SK-N-SH (cell line): ENCODE results near the gene OSBP2. TPM values are rescaled to one million over a fixed set of nuclear protein-coding genes. Genes with fewer than 3 reads are reported as not detected.

ENCODE experiments used
- CTCF ChIA-PET: fragments of 300-600, 350-600 bp; formaldehyde crosslinking; extraction: SDS; loops from one replicate; lab custom pipeline; 2021; lab: Yijun Ruan, JAX
- POLR2A ChIA-PET: fragments of 350-600 bp; sonication (Branson Sonifier 250); formaldehyde crosslinking; extraction: SDS; loops from one replicate; lab custom pipeline; 2020; ENCODE audit warnings: antibody characterized with exemption, inconsistent platforms; lab: Yijun Ruan, JAX
- DNase-seq: peaks from one replicate; pipeline ENCODE4 v3.0.0; 2012
- H2AFZ ChIP-seq: fragments of 200-600 bp; sonication (generic); 2 replicates; pipeline ENCODE4 v1.8.1; 2016; ENCODE audit warnings: antibody characterized with exemption, mild to moderate bottlenecking, low read depth
- H3F3A ChIP-seq: fragments of 200-600 bp; sonication (generic); replicated peaks from 2 replicates; pipeline ENCODE3; 2016; ENCODE audit warnings: antibody characterized with exemption, mild to moderate bottlenecking; ENCODE audit not compliant: insufficient read depth
- H3K27ac ChIP-seq, 2 experiments: fragments of 200-500 bp in 1 of 2; fragments of 200-600 bp in 1 of 2; sonication (Bioruptor generic) in 1 of 2; sonication (generic), shearing (Covaris generic) in 1 of 2; 2 replicates each; pipeline versions ENCODE4 v1.5.1 to v1.6.1; 2014 to 2016; ENCODE audit warnings: low read depth in 2 of 2, inconsistent platforms in 1 of 2, low read length in 1 of 2, mild to moderate bottlenecking in 1 of 2, mixed read lengths in 1 of 2
- H3K27me3 ChIP-seq: fragments of 200-600 bp; sonication (generic), shearing (Covaris generic); 2 replicates; pipeline ENCODE4 v1.6.1; 2016; ENCODE audit warnings: mixed run types; ENCODE audit not compliant: insufficient read depth
- H3K36me3 ChIP-seq, 2 experiments: fragments of 200-500 bp in 1 of 2; fragments of 200-600 bp in 1 of 2; sonication (Bioruptor generic) in 1 of 2; sonication (generic) in 1 of 2; replicated peaks in 1 of 2; 2 replicates each; pipeline versions ENCODE3 to v1.5.1; 2014 to 2016; ENCODE audit warnings: low read length in 1 of 2, mild to moderate bottlenecking in 1 of 2; ENCODE audit not compliant: insufficient read depth in 2 of 2, control insufficient read depth in 1 of 2
- H3K4me1 ChIP-seq, 2 experiments: fragments of 200-500 bp in 1 of 2; fragments of 200-600 bp in 1 of 2; sonication (Bioruptor generic) in 1 of 2; sonication (generic), shearing (Covaris generic) in 1 of 2; 2 replicates each; pipeline versions ENCODE4 v1.5.1 to v1.6.1; 2014 to 2016; ENCODE audit warnings: low read depth in 1 of 2, low read length in 1 of 2, mixed run types in 1 of 2; ENCODE audit not compliant: insufficient read depth in 2 of 2, control insufficient read depth in 1 of 2
- H3K4me2 ChIP-seq: fragments of 200-600 bp; sonication (generic), shearing (Covaris generic); 2 replicates; pipeline ENCODE4 v1.6.1; 2017; ENCODE audit warnings: mixed run types
- H3K4me3 ChIP-seq, 2 experiments: fragments of 200-500 bp in 1 of 2; fragments of 200-600 bp in 1 of 2; sonication (Bioruptor generic) in 1 of 2; sonication (generic), shearing (Covaris generic) in 1 of 2; 2 replicates each; pipeline versions ENCODE4 v1.5.1 to v1.8.1; 2014 to 2016; ENCODE audit warnings: low read depth in 2 of 2, inconsistent platforms in 1 of 2, low read length in 1 of 2, mild to moderate bottlenecking in 1 of 2, mixed read lengths in 1 of 2, moderate library complexity in 1 of 2
- H3K79me2 ChIP-seq: fragments of 200-600 bp; sonication (generic); 2 replicates; pipeline ENCODE4 v1.8.1; 2017; ENCODE audit warnings: mild to moderate bottlenecking; ENCODE audit not compliant: insufficient read depth
- H3K9ac ChIP-seq: fragments of 200-600 bp; sonication (generic); 2 replicates; pipeline ENCODE4 v1.6.1; 2017; ENCODE audit warnings: mixed run types
- H3K9me2 ChIP-seq: fragments of 200-600 bp; sonication (generic); 2 replicates; pipeline ENCODE4 v1.6.1; 2017; ENCODE audit warnings: mixed run types
- H3K9me3 ChIP-seq: fragments of 200-600 bp; sonication (generic); 2 replicates; pipeline ENCODE4 v1.6.1; 2017; ENCODE audit warnings: mixed run types, mild to moderate bottlenecking, moderate library complexity
- H4K20me1 ChIP-seq: fragments of 200-600 bp; sonication (generic); 2 replicates; pipeline ENCODE4 v1.6.1; 2017; ENCODE audit warnings: mild to moderate bottlenecking, mixed run types; ENCODE audit not compliant: insufficient read depth
- CHD2 ChIP-seq: fragments of 150-350 bp; IDR thresholded peaks from 2 replicates; pipeline ENCODE4 v1.6.1; 2018; ENCODE audit warnings: low read length; ENCODE audit not compliant: partially characterized antibody
- ELF1 ChIP-seq: IDR thresholded peaks from 2 replicates; pipeline ENCODE4 v1.4.0; 2012
- FOSL2 ChIP-seq: IDR thresholded peaks from 2 replicates; pipeline ENCODE4 v1.4.0; 2012; ENCODE audit warnings: low read depth, mild to moderate bottlenecking, moderate library complexity, borderline replicate concordance
- FOXM1 ChIP-seq: IDR thresholded peaks from 2 replicates; pipeline ENCODE4 v1.4.0; 2012; ENCODE audit warnings: low read depth, mild to moderate bottlenecking
- GABPA ChIP-seq: IDR thresholded peaks from 2 replicates; pipeline ENCODE4 v1.4.0; 2012; ENCODE audit warnings: low read depth, mild to moderate bottlenecking
- JUND ChIP-seq: IDR thresholded peaks from 2 replicates; pipeline ENCODE4 v1.4.0; 2012
- MEF2A ChIP-seq: IDR thresholded peaks from 2 replicates; pipeline ENCODE4 v1.4.0; 2012; ENCODE audit warnings: low read depth, borderline replicate concordance
- MXI1 ChIP-seq: IDR thresholded peaks from 2 replicates; pipeline ENCODE4 v1.6.1; 2012; ENCODE audit warnings: mild to moderate bottlenecking, low read depth, low read length, improper control_type of control experiment
- NFIC ChIP-seq: IDR thresholded peaks from 2 replicates; pipeline ENCODE4 v1.4.0; 2012; ENCODE audit warnings: borderline replicate concordance
- NRF1 ChIP-seq: IDR thresholded peaks from 2 replicates; pipeline ENCODE4 v1.6.1; 2012; ENCODE audit warnings: low read depth, mild to moderate bottlenecking, low read length
- RAD21 ChIP-seq: IDR thresholded peaks from 2 replicates; pipeline ENCODE4 v1.6.1; 2012; ENCODE audit warnings: mild to moderate bottlenecking, low read length
- RCOR1 ChIP-seq: fragments of 150-350 bp; IDR thresholded peaks from 2 replicates; pipeline ENCODE4 v1.6.1; 2017; ENCODE audit warnings: antibody characterized with exemption, low read length
- SIN3A ChIP-seq: IDR thresholded peaks from 2 replicates; pipeline ENCODE4 v1.6.1; 2012; ENCODE audit warnings: low read depth, mild to moderate bottlenecking, low read length, moderate library complexity, borderline replicate concordance
- TCF12 ChIP-seq: IDR thresholded peaks from 2 replicates; pipeline ENCODE4 v1.4.0; 2012
- YY1 ChIP-seq: IDR thresholded peaks from 2 replicates; pipeline ENCODE4 v1.4.0; 2012; ENCODE audit warnings: low read depth, mild to moderate bottlenecking
- WGBS: methylation state at CpG from one replicate; pipeline ENCODE4 v1.1.6; 2017; ENCODE audit warnings: low lambda C conversion rate; 5-methylcytosine and 5-hydroxymethylcytosine counted together
- polyA plus RNA-seq, 3 experiments: library from polyadenylated mRNA; depleted of rRNA; stranded (reverse); fragments of >200 nt; gene quantifications; 2 replicates each; pipeline ENCODE4 v1.2.3, GENCODE V29; 2012
- TF ChIP-seq, protein P1 (sequence below): fragments of 150-350 bp; IDR thresholded peaks from 2 replicates; pipeline ENCODE4 v1.6.1; 2017; ENCODE audit warnings: antibody characterized with exemption, low read length, low read depth, borderline replicate concordance
- TF ChIP-seq, protein P2 (sequence below): IDR thresholded peaks from 2 replicates; pipeline ENCODE4 v1.4.0; 2012; ENCODE audit warnings: low read depth, borderline replicate concordance
- TF ChIP-seq, protein P3 (sequence below): IDR thresholded peaks from 2 replicates; pipeline ENCODE4; 2012
- TF ChIP-seq, protein P4 (sequence below): IDR thresholded peaks from 2 replicates; pipeline ENCODE4 v1.4.0; 2012; ENCODE audit warnings: low read depth
- TF ChIP-seq, protein P5 (sequence below): IDR thresholded peaks from 2 replicates; pipeline ENCODE4 v1.4.0; 2012; ENCODE audit warnings: low read depth, borderline replicate concordance
- TF ChIP-seq, protein P6 (sequence below): fragments of 200-600 bp; sonication (generic); IDR thresholded peaks from 2 replicates; pipeline ENCODE4 v1.6.1; 2017; ENCODE audit warnings: antibody characterized with exemption, mild to moderate bottlenecking, moderate library complexity

OSBP2 gene
- polyA plus RNA-seq, 1 of the 3 experiments (the other 2 are of a cell fraction) = 3.1 TPM

DNA sequence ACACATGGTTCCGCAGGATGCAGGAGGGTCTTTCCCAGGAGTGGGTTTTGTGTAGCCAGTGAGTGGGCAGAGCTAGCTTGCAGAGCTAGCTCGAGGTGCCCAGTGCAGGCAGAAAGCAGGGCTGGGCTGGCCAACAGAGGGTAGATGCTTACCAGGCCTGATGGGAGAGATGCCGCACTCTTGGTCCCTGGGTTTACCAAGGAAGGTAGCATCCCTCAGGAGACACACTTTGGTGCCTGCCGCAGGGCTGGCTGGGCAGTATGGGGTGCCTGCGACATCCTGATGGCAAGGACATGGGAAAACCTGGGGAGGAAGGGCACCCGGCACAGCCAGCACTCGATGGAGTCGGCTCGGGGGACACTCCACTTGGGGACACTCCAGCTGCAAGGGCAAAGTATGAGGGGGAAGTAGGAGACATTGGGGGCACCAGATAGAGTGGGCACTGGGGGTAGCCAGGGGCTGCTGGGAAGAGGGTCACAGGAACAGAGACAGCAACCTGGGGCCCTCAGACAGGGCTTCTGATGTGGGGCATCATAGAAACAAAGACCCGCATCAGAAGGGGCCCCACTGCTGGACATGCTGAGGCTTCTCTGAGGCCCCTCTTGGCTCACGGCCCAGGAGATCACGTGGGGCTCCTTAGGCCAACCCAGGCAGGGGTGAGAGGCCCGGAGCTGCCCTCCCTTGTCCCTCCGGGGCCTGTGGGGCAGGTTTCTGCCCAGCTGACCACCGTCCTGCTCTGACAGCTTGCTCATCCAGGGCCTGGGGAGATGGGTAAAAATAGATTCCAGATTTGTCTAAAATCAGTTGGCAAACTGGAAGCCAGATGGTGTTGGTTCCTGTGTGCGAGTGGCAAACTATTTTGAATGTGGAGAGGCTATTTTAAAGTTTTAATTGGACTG, 184.1 kb downstream of the OSBP2 start (continued):
- TF ChIP-seq, protein P1, sequence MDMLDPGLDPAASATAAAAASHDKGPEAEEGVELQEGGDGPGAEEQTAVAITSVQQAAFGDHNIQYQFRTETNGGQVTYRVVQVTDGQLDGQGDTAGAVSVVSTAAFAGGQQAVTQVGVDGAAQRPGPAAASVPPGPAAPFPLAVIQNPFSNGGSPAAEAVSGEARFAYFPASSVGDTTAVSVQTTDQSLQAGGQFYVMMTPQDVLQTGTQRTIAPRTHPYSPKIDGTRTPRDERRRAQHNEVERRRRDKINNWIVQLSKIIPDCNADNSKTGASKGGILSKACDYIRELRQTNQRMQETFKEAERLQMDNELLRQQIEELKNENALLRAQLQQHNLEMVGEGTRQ = peak; percentile 41; the same call in 1 of the 2 replicates
- TF ChIP-seq CHD2 = peak; percentile 17
- TF ChIP-seq ELF1 = no peak

DNA sequence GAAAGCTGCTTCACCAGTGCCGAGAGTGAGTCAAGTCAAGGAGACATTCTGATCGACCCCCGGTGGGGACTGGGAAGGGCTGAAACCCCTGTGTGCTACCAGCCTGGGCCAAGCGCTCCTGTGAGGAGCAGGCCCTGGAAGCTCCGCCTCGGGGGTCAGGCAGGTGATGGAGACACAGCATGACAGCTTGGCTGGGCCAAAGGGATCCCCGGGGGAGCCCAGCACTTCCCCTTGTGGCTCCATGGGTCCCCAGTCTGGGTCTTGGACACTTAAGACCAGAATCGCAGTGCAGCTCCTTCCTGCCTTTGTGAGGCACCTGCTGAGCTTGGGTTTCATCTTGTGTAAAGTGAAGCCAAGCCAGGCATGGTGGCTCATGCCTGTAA, 184.7 kb downstream of the OSBP2 start:
- Histone ChIP-seq H2AFZ (no peak overlapping the region), H3K4me2 (no peak overlapping the region), H3K79me2 (no peaks in the 10 kb centered on the region), H3K9me2 (no peaks in the 10 kb centered on the region), H3K9me3 (no peaks in the 10 kb centered on the region), H4K20me1 (no peaks in the 10 kb centered on the region), H3K9ac (no peak overlapping the region), H3K36me3 (no peaks in the 10 kb centered on the region), H3K4me3 (no peak overlapping the region), H3K27ac (peak overlapping the region in 1 of 2 experiments; percentile 50; a peak in 2 of 4 replicates), H3K4me1 (peaks cover 0 to 73% of the 10 kb centered on the region in 2 experiments; a peak in 1 of 4 replicates), H3F3A (no peaks in the 10 kb centered on the region), H3K27me3 (no peaks in the 10 kb centered on the region)
- CTCF ChIA-PET = interaction anchor here (0.8 to 1.7 kb wide), 3 partner anchors 9 to 116 kb away, joined by 3 to 10 read pairs (median 4); no protein-coding TSS in a partner anchor
- 38% methylated on average over 4 of the region's 8 CpGs for WGBS
- no peak for DNase-seq
- POLR2A ChIA-PET = no interaction called here
- no peak for TF ChIP-seq CHD2
- no peak for TF ChIP-seq TCF12
- TF ChIP-seq YY1 = no peak
- TF ChIP-seq MXI1 = no peak
- TF ChIP-seq SIN3A = no peak
- no peak for TF ChIP-seq MEF2A
- TF ChIP-seq, protein P2, sequence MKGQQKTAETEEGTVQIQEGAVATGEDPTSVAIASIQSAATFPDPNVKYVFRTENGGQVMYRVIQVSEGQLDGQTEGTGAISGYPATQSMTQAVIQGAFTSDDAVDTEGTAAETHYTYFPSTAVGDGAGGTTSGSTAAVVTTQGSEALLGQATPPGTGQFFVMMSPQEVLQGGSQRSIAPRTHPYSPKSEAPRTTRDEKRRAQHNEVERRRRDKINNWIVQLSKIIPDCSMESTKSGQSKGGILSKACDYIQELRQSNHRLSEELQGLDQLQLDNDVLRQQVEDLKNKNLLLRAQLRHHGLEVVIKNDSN = no peak
- no peak for TF ChIP-seq RCOR1
- TF ChIP-seq GABPA = no peak
- TF ChIP-seq RAD21 = no peak
- TF ChIP-seq, protein P3, sequence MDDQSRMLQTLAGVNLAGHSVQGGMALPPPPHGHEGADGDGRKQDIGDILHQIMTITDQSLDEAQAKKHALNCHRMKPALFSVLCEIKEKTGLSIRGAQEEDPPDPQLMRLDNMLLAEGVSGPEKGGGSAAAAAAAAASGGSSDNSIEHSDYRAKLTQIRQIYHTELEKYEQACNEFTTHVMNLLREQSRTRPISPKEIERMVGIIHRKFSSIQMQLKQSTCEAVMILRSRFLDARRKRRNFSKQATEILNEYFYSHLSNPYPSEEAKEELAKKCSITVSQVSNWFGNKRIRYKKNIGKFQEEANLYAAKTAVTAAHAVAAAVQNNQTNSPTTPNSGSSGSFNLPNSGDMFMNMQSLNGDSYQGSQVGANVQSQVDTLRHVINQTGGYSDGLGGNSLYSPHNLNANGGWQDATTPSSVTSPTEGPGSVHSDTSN = no peak
- TF ChIP-seq NFIC = no peak
- no peak for TF ChIP-seq NRF1
- TF ChIP-seq FOSL2 = no peak
- TF ChIP-seq, protein P4, sequence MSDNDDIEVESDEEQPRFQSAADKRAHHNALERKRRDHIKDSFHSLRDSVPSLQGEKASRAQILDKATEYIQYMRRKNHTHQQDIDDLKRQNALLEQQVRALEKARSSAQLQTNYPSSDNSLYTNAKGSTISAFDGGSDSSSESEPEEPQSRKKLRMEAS = no peak
- no peak for TF ChIP-seq FOXM1
- TF ChIP-seq, protein P5, sequence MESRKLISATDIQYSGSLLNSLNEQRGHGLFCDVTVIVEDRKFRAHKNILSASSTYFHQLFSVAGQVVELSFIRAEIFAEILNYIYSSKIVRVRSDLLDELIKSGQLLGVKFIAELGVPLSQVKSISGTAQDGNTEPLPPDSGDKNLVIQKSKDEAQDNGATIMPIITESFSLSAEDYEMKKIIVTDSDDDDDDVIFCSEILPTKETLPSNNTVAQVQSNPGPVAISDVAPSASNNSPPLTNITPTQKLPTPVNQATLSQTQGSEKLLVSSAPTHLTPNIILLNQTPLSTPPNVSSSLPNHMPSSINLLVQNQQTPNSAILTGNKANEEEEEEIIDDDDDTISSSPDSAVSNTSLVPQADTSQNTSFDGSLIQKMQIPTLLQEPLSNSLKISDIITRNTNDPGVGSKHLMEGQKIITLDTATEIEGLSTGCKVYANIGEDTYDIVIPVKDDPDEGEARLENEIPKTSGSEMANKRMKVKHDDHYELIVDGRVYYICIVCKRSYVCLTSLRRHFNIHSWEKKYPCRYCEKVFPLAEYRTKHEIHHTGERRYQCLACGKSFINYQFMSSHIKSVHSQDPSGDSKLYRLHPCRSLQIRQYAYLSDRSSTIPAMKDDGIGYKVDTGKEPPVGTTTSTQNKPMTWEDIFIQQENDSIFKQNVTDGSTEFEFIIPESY = no peak
- TF ChIP-seq JUND = no peak
- TF ChIP-seq, protein P6, sequence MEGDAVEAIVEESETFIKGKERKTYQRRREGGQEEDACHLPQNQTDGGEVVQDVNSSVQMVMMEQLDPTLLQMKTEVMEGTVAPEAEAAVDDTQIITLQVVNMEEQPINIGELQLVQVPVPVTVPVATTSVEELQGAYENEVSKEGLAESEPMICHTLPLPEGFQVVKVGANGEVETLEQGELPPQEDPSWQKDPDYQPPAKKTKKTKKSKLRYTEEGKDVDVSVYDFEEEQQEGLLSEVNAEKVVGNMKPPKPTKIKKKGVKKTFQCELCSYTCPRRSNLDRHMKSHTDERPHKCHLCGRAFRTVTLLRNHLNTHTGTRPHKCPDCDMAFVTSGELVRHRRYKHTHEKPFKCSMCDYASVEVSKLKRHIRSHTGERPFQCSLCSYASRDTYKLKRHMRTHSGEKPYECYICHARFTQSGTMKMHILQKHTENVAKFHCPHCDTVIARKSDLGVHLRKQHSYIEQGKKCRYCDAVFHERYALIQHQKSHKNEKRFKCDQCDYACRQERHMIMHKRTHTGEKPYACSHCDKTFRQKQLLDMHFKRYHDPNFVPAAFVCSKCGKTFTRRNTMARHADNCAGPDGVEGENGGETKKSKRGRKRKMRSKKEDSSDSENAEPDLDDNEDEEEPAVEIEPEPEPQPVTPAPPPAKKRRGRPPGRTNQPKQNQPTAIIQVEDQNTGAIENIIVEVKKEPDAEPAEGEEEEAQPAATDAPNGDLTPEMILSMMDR = no peak
- no peak for TF ChIP-seq ELF1
